Left cardiac atrium (tissue), 4 donors: Measurements from ENCODE around the gene PLEKHA5. TPM values are rescaled to one million over a fixed set of nuclear protein-coding genes. Genes with fewer than 3 reads are reported as not detected.
A peak's percentile ranks its signal among the peaks of the same experiment; 100 is the strongest.
"Not testable (repeated sequence)": the region's sequence is repeated elsewhere in the genome, so short reads cannot be mapped to it uniquely, and the experiment has no call there.

Experiments used
- ATAC-seq, 2 donors: fragments of 200-7000 bp; cut with Tn5 transposase; one replicate each; pipeline ENCODE4 v1.9.1; 2020; ENCODE audit warnings: mild to moderate bottlenecking in 2 of 2, moderate library complexity in 2 of 2
- DNase-seq: peaks from one replicate; pipeline ENCODE4 v3.0.0-alpha.2; 2020
- intact Hi-C, 2 donors: fragments of 100-400 bp; cut with DNase I; formaldehyde crosslinking; loops; one replicate each; pipeline versions ENCODE4 v1.14.1 to v1.15.1; 2022 to 2023
- total RNA-seq, 2 donors: library from RNA; stranded (reverse); fragmentation: NEBNext Ultra II Directional; extraction: Animal tissue kit (Norgen Biotek cat#: 25700); gene quantifications; one replicate each; pipeline ENCODE4 v1.2.1, GENCODE V29; 2021
- donor health status: DM: no; HTN: yes; CAD: no.
- donor health status: DM: no; HTN: yes; CAD: no; lungs with severe emphysema.
- donor health status: DM: yes; HTN: yes; CAD: no.
- donor health status: Dilated cardiomyopathy.

The PLEKHA5 gene
- total RNA-seq, 2 donors from 2014 or later: 36.9 to 53.4 TPM

GRCh38 chr12:19351346-19351745, 221.8 kb downstream of the PLEKHA5 start:
- ATAC-seq (no peak), DNase-seq (no peak)
- intact Hi-C loops: no loop called here

DNA sequence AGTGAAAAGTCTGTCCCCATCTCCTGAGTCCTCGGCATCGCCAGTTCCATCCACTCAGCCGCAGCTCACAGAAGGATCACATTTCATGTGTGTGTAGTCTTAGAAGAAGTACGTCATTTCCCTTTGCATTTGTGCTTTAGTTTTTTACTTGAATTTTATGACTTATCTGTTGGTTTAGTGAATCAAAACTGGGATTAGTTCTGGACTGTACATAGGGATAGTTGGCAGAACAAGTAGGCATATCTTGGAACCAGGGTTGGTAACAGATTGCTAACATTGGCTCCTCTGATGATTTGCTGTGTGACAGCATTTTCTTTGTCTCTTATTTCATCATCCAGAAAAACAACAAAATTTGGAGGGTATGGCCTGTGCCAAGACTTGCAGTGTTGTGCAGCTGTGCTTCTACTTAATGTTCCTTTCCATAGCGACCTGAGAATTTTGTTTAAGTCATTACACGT, 240.2 kb downstream of the PLEKHA5 start:
- intact Hi-C loops: no loop called here
- peak in 1 of 2 donors; percentile 51 for ATAC-seq
- no peak for DNase-seq

- ATAC-seq (no peak), DNase-seq (no peak)
- intact Hi-C loops: no loop called here
Observed at GRCh38 chr12:19373586-19373985, 244.1 kb downstream of the PLEKHA5 start.

GRCh38 chr12:19375888-19376287, 246.4 kb downstream of the PLEKHA5 start:
- DNase-seq (no peak), ATAC-seq (no peak)
- intact Hi-C loops: no loop called here

GRCh38 chr12:19376691-19377090, 247.2 kb downstream of the PLEKHA5 start:
- intact Hi-C loops: no loop called here
- ATAC-seq (no peak), DNase-seq (no peak)

DNA sequence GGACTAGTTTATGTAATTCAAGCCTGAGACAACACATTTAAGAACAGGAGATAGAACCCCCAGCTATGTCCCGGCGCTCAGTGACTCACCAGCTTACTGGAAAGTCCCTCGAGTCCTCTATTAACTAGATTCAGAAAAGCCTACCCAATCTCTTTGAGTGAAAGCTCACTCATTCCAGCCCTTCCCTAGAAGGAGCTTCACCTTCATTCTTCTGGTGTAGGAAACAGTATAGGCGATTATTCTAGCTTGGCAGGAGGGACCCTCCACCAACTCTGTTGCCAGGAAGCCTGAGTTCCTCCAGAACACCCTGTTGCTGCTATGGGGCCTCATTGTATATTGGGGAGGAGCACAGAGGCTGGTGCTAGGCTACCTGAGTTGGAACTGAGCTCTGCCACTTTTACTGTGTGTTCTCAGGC, 252.6 kb downstream of the PLEKHA5 start:
- peak; percentile 19 to 68 for ATAC-seq
- intact Hi-C loops: no loop called here

GRCh38 chr12:19382563-19382962, 253.0 kb downstream of the PLEKHA5 start:
- intact Hi-C loops: no loop called here
- ATAC-seq: peak in 1 of 2 donors; percentile 18
- DNase-seq: no peak

More for the DNA sequence above, 252.6 kb downstream of the PLEKHA5 start:
- DNase-seq: no peak

DNA sequence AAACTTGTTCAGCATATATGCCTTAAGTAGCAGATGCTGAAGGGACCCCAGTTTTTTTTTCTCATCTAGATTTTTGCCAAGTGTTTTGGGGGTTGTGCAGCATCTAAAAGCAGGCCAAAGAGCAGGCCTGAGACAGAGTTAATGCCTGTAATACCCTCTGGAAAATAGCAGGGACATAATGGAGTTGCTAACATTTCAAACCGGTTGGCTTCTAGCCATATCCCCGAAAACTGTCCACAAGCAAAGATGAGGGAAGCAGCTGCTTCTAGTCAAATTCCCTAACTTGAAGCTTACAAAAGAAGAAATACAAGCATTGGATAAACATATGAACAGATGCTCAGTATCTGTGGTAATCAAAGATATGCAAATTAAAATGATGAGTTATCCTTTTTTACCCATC, 257.6 kb downstream of the PLEKHA5 start:
- DNase-seq (no peak), ATAC-seq (no peak)
- intact Hi-C loops: no loop called here

- ATAC-seq (no peak), DNase-seq (no peak)
- intact Hi-C loops: no loop called here
Observed at GRCh38 chr12:19388131-19388549, 258.6 kb downstream of the PLEKHA5 start.

GRCh38 chr12:19390051-19390598, 260.6 kb downstream of the PLEKHA5 start:
- DNase-seq: no peak
- ATAC-seq: peak in 1 of 2 donors; percentile 39
- intact Hi-C loops: no loop called here

DNA sequence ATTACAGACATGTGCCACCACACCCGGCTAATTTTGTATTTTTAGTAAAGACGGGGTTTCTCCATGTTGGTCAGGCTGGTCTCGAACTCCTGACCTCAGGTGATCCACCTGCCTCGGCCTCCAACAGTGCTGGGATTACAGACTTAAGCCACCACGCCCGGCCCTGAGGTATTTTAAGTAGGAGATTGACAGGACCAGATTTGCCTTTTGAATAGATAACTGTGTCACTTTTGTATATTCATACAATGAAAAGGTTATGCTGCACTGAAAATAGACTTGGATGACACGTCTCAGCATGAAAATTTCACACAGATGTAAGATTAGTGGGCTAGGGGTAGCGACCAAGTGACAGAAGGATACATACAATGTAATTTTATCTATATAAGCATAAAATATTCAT, 263.1 kb downstream of the PLEKHA5 start:
- not testable (repeated sequence) for DNase-seq, ATAC-seq

GRCh38 chr12:19394385-19394784, 264.9 kb downstream of the PLEKHA5 start:
- intact Hi-C loops: no loop called here
- no peak for ATAC-seq

More for the DNA sequence above, 263.1 kb downstream of the PLEKHA5 start:
- intact Hi-C loops: not testable (repeated sequence)

DNA sequence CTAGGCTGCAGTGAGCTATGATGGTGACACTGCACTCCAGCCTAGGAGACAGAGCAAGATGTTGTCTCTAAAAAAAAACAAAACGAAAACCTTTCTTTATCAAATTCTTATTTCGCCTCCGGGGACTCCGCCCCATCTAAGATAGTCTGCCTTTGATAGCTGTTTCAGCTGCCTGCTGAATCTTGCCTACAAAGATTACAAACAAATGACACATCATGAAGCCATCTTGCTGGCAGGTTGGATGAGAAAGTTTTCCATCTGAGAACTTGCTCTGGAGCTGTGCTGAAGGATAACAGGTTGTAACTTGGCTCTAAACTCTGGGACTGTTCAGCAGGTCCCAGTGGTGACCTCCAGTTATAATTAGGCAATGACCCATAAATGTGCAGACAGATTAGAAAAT, 268.0 kb downstream of the PLEKHA5 start:
- ATAC-seq: peak in 1 of 2 donors; percentile 35
- no peak for DNase-seq
- intact Hi-C loops: no loop called here

More at GRCh38 chr12:19394385-19394784, 264.9 kb downstream of the PLEKHA5 start:
- no peak for DNase-seq

- intact Hi-C loops: no loop called here
- DNase-seq (no peak), ATAC-seq (no peak)
Observed at GRCh38 chr12:19398376-19399363, 269.1 kb downstream of the PLEKHA5 start.

GRCh38 chr12:19400649-19401285, 271.2 kb downstream of the PLEKHA5 start:
- intact Hi-C loops, DNase-seq, ATAC-seq: not testable (repeated sequence)

DNA sequence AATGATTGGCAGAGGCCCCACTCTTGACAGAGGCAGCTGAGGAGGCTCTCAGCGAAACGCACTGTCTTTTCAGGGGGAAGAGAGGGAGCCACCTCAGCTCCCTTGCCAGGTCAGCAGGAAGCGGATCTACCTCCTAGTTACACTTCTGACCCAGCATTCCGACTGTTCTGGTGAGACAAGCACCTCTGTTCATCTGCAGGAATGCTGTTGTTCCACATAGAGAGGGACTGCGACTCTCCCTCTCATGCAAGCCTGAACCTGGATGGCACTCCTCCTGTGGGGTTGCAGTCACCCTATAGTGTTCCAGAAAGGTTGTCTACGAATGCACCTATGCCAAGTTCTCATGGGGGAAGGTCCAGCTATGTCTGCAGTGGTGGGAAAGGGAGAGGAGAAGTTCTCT, 272.7 kb downstream of the PLEKHA5 start:
- intact Hi-C loops: no loop called here
- no peak for DNase-seq
- ATAC-seq: no peak

GRCh38 chr12:19402743-19403431, 273.4 kb downstream of the PLEKHA5 start:
- intact Hi-C loops: no loop called here
- DNase-seq (no peak), ATAC-seq (peak in 1 of 2 donors; percentile 53)

GRCh38 chr12:19404242-19404880, 274.8 kb downstream of the PLEKHA5 start:
- DNase-seq: no peak
- intact Hi-C loops: no loop called here
- ATAC-seq: no peak

DNA sequence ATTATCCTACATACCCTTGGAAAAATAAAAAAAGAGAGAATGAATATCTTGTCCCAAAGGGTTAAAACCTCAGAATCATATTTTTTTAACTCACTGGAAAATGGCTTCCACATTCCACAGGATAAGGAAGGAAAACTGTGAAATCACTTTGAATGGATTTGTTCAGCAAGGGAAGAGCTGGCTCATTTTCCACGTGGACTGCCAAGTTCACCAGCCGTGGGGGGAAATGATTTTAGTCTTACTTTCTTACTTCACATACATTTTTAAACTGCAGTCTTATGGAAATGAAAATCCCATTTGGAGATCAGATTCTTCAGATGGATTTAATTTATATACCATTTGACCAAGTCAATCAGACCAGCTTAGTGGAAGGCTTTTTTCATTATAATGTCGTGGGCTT, 279.8 kb downstream of the PLEKHA5 start:
- DNase-seq (no peak), ATAC-seq (peak in 1 of 2 donors; percentile 41)
- intact Hi-C loops: no loop called here
